Neural progenitor cell (in vitro differentiated cells): ENCODE results near the gene CDC16. TPM values are rescaled to one million over a fixed set of nuclear protein-coding genes. Genes with fewer than 3 reads are reported as not detected.

Experiments
- DNase-seq: peaks from one replicate; pipeline ENCODE4 v3.0.0-alpha.2; 2016; ENCODE audit warnings: low spot score
- H2AFZ ChIP-seq: fragments of 200-600 bp; sonication (generic); replicated peaks from 2 replicates; pipeline ENCODE4 v1.6.1; 2016; ENCODE audit warnings: antibody characterized with exemption
- H3F3A ChIP-seq: fragments of 200-600 bp; sonication (generic); 2 replicates; pipeline ENCODE4 v1.6.1; 2016; ENCODE audit warnings: antibody characterized with exemption, low read depth
- H3K27ac ChIP-seq: fragments of 200-600 bp; sonication (generic); 2 replicates; pipeline ENCODE4 v1.5.1; 2016; ENCODE audit warnings: mild to moderate bottlenecking
- H3K27me3 ChIP-seq: fragments of 200-600 bp; sonication (generic); 2 replicates; pipeline ENCODE4 v1.6.1; 2016; ENCODE audit warnings: mild to moderate bottlenecking, moderate library complexity
- H3K36me3 ChIP-seq: fragments of 200-600 bp; sonication (generic); 2 replicates; pipeline ENCODE4 v1.5.1; 2016
- H3K4me1 ChIP-seq: fragments of 200-600 bp; sonication (generic); 2 replicates; pipeline ENCODE4 v1.6.1; 2016; ENCODE audit warnings: mixed run types
- H3K4me2 ChIP-seq: fragments of 200-600 bp; sonication (generic); 2 replicates; pipeline ENCODE4 v1.6.1; 2016
- H3K4me3 ChIP-seq: fragments of 200-600 bp; sonication (generic); 2 replicates; pipeline ENCODE4 v1.5.1; 2016
- H3K79me2 ChIP-seq: fragments of 200-600 bp; sonication (generic); 2 replicates; pipeline ENCODE4 v1.6.1; 2016; ENCODE audit warnings: low read depth
- H3K9ac ChIP-seq: fragments of 200-600 bp; sonication (generic); 2 replicates; pipeline ENCODE4 v1.6.1; 2016
- H3K9me3 ChIP-seq: fragments of 200-600 bp; sonication (generic); 2 replicates; pipeline ENCODE4 v1.5.1; 2016; ENCODE audit warnings: low read depth
- H4K20me1 ChIP-seq: fragments of 200-600 bp; sonication (generic); 2 replicates; pipeline ENCODE4 v1.6.1; 2016; ENCODE audit warnings: low read depth
- H3K27ac Mint-ChIP-seq: 3 replicates; pipeline ENCODE4 v1.8.0; 2021; ENCODE audit warnings: mixed read lengths
- H3K27me3 Mint-ChIP-seq: 2 replicates; pipeline ENCODE4 v1.8.0; 2022; ENCODE audit warnings: low read depth, mild to moderate bottlenecking, inconsistent platforms, moderate library complexity, mixed read lengths; ENCODE audit not compliant: insufficient read depth
- H3K36me3 Mint-ChIP-seq: 3 replicates; pipeline ENCODE4 v1.8.0; 2021; ENCODE audit warnings: mixed read lengths
- H3K4me1 Mint-ChIP-seq: 3 replicates; pipeline ENCODE4 v1.8.0; 2021; ENCODE audit warnings: mixed read lengths
- H3K4me3 Mint-ChIP-seq: 3 replicates; pipeline ENCODE4 v1.8.0; 2021; ENCODE audit warnings: mild to moderate bottlenecking, moderate library complexity, mixed read lengths
- H3K9me3 Mint-ChIP-seq: 3 replicates; pipeline ENCODE4 v1.8.0; 2020; ENCODE audit warnings: mixed read lengths
- CTCF ChIP-seq: fragments of 200-600 bp; sonication (generic); IDR thresholded peaks from 2 replicates; pipeline ENCODE4 v1.5.1; 2017; ENCODE audit warnings: antibody characterized with exemption, mild to moderate bottlenecking
- EZH2 ChIP-seq: fragments of 200-600 bp; sonication (generic); IDR thresholded peaks from 2 replicates; pipeline ENCODE4 v1.6.1; 2017; ENCODE audit warnings: antibody characterized with exemption, mild to moderate bottlenecking, moderate library complexity
- EZH2phosphoT487 ChIP-seq: fragments of 200-600 bp; sonication (generic); IDR thresholded peaks from 2 replicates; pipeline ENCODE4 v1.6.1; 2017; ENCODE audit warnings: antibody characterized with exemption
- total RNA-seq: library from RNA; depleted of rRNA; stranded (reverse); fragments of >200 nt; gene quantifications from 2 replicates; pipeline ENCODE4 v1.2.3, GENCODE V29; 2015; ENCODE audit warnings: low replicate concordance

CDC16 gene
- total RNA-seq, 1 donor from 2014 or later: 69.6 TPM

GRCh38 chr13:114212158-114212495, 22.6 kb upstream of the CDC16 start:
- Histone ChIP-seq H3K9ac (no peak overlapping the region), H2AFZ (no peak overlapping the region), H3K27me3 (no peaks in the 10 kb centered on the region), H4K20me1 (no peaks in the 10 kb centered on the region), H3K4me3 (no peak overlapping the region), H3K4me2 (no peak overlapping the region), H3K27ac (no peak overlapping the region), H3F3A (no peaks in the 10 kb centered on the region), H3K4me1 (no peaks in the 10 kb centered on the region), H3K9me3 (no peaks in the 10 kb centered on the region), H3K36me3 (no peaks in the 10 kb centered on the region), H3K79me2 (no peaks in the 10 kb centered on the region)
- Mint-ChIP-seq H3K4me3 (no peak overlapping the region), H3K27ac (no peak overlapping the region), H3K36me3 (no peaks in the 10 kb centered on the region), H3K4me1 (no peaks in the 10 kb centered on the region), H3K27me3 (peaks cover 2% of the 10 kb centered on the region), H3K9me3 (peaks cover 9% of the 10 kb centered on the region)
- no peak for TF ChIP-seq EZH2phosphoT487
- TF ChIP-seq CTCF: no peak
- TF ChIP-seq EZH2: no peak
- DNase-seq: no peak

- Mint-ChIP-seq H3K4me1 (no peaks in the 10 kb centered on the region), H3K27me3 (peaks cover 2% of the 10 kb centered on the region), H3K27ac (no peak overlapping the region), H3K9me3 (no peaks in the 10 kb centered on the region), H3K36me3 (no peaks in the 10 kb centered on the region), H3K4me3 (no peak overlapping the region)
- Histone ChIP-seq H3K79me2 (no peaks in the 10 kb centered on the region), H4K20me1 (no peaks in the 10 kb centered on the region), H3F3A (no peaks in the 10 kb centered on the region), H3K9me3 (no peaks in the 10 kb centered on the region), H3K27ac (no peak overlapping the region), H3K4me3 (no peak overlapping the region), H2AFZ (no peak overlapping the region), H3K27me3 (no peaks in the 10 kb centered on the region), H3K9ac (no peak overlapping the region), H3K4me2 (no peak overlapping the region), H3K4me1 (no peaks in the 10 kb centered on the region), H3K36me3 (no peaks in the 10 kb centered on the region)
- DNase-seq: no peak
- TF ChIP-seq EZH2 (no peak), EZH2phosphoT487 (no peak), CTCF (no peak)
Measured at GRCh38 chr13:114213980-114214379, 20.7 kb upstream of the CDC16 start.

GRCh38 chr13:114219392-114219791, 15.3 kb upstream of the CDC16 start:
- no peak overlapping the region for H3K4me2 ChIP-seq
- no peak overlapping the region for H3K27ac ChIP-seq
- H3K79me2 ChIP-seq: no peaks in the 10 kb centered on the region
- Mint-ChIP-seq H3K4me3 (no peak overlapping the region), H3K36me3 (no peaks in the 10 kb centered on the region), H3K4me1 (peaks cover 6% of the 10 kb centered on the region), H3K9me3 (no peaks in the 10 kb centered on the region), H3K27ac (no peak overlapping the region), H3K27me3 (peaks cover 3% of the 10 kb centered on the region)
- H3K36me3 ChIP-seq: no peaks in the 10 kb centered on the region
- H2AFZ ChIP-seq: no peak overlapping the region
- H3K4me3 ChIP-seq: no peak overlapping the region
- no peaks in the 10 kb centered on the region for H3K27me3 ChIP-seq
- no peak overlapping the region for H3K9ac ChIP-seq
- no peaks in the 10 kb centered on the region for H3K9me3 ChIP-seq
- H4K20me1 ChIP-seq: no peaks in the 10 kb centered on the region
- H3K4me1 ChIP-seq: no peaks in the 10 kb centered on the region
- no peak for DNase-seq
- TF ChIP-seq EZH2phosphoT487: no peak
- TF ChIP-seq EZH2: no peak
- no peak for TF ChIP-seq CTCF
- no peaks in the 10 kb centered on the region for H3F3A ChIP-seq
